Neural cell (in vitro differentiated cells): ENCODE results near the gene JMJD1C. TPM values are rescaled to one million over a fixed set of nuclear protein-coding genes. Genes with fewer than 3 reads are reported as not detected.
"Not testable (repeated sequence)": the region's sequence is repeated elsewhere in the genome, so short reads cannot be mapped to it uniquely, and the experiment has no call there.

Experiments used
- H2AFZ ChIP-seq: fragments of 200-600, 300-800 bp; sonication (generic), shearing (Covaris generic); 2 replicates; pipeline ENCODE4 v1.6.0; 2014; ENCODE audit warnings: low read depth, mild to moderate bottlenecking, antibody characterized with exemption, low read length, moderate library complexity
- H3F3A ChIP-seq: fragments of 200-600 bp; shearing (Covaris generic); 2 replicates; pipeline ENCODE4 v1.6.1; 2016; ENCODE audit warnings: mild to moderate bottlenecking, moderate library complexity, mixed read lengths, antibody characterized with exemption, low read length; ENCODE audit not compliant: insufficient read depth, poor library complexity, severe bottlenecking
- H3K27ac ChIP-seq: fragments of 200-600, 300-800 bp; sonication (generic), shearing (Covaris generic); 2 replicates; pipeline ENCODE4 v1.5.1; 2014; ENCODE audit warnings: mild to moderate bottlenecking, low read length, moderate library complexity
- H3K27me3 ChIP-seq: fragments of 300-800, 200-600 bp; sonication (generic), shearing (Covaris generic); 2 replicates; pipeline ENCODE4 v1.6.0; 2014; ENCODE audit warnings: mild to moderate bottlenecking, low read depth, low read length, moderate library complexity; ENCODE audit not compliant: insufficient read depth
- H3K36me3 ChIP-seq: fragments of 300-800, 200-600 bp; sonication (generic), shearing (Covaris generic); 2 replicates; pipeline ENCODE4 v1.5.1; 2014; ENCODE audit warnings: mild to moderate bottlenecking, antibody characterized with exemption, low read length, moderate library complexity; ENCODE audit not compliant: insufficient read depth
- H3K4me2 ChIP-seq: fragments of 300-800, 200-600 bp; sonication (generic), shearing (Covaris generic); 2 replicates; pipeline ENCODE4 v1.6.0; 2014; ENCODE audit warnings: mild to moderate bottlenecking, low read length
- H3K4me3 ChIP-seq: fragments of 300-800, 200-600 bp; sonication (generic), shearing (Covaris generic); 2 replicates; pipeline ENCODE4 v1.5.1; 2014; ENCODE audit warnings: mild to moderate bottlenecking, low read length, moderate library complexity
- H3K79me2 ChIP-seq: fragments of 200-600 bp; shearing (Covaris generic); replicated peaks from 2 replicates; pipeline ENCODE4 v1.6.0; 2014; ENCODE audit warnings: mild to moderate bottlenecking, low read length, moderate library complexity; ENCODE audit not compliant: insufficient read depth
- H3K9ac ChIP-seq: fragments of 300-800, 200-600 bp; sonication (generic), shearing (Covaris generic); 2 replicates; pipeline ENCODE4 v1.6.1; 2016; ENCODE audit warnings: mild to moderate bottlenecking, low read length, mixed read lengths
- H3K9me2 ChIP-seq: fragments of 200-600 bp; shearing (Covaris generic); 2 replicates; pipeline ENCODE4 v1.6.1; 2016; ENCODE audit warnings: mild to moderate bottlenecking, low read length, mixed read lengths; ENCODE audit not compliant: insufficient read depth
- H3K9me3 ChIP-seq: fragments of 200-600, 300-800 bp; sonication (generic), shearing (Covaris generic); 2 replicates; pipeline ENCODE4 v1.6.1; 2016; ENCODE audit warnings: mild to moderate bottlenecking, mixed run types, low read length, moderate library complexity, mixed read lengths
- H4K20me1 ChIP-seq: fragments of 200-600 bp; shearing (Covaris generic); 2 replicates; pipeline ENCODE4 v1.6.1; 2016; ENCODE audit warnings: mild to moderate bottlenecking, mixed run types; ENCODE audit not compliant: insufficient read depth
- EP300 ChIP-seq: fragments of 450-650 bp; conservative IDR thresholded peaks from 2 replicates; pipeline ENCODE4 v1.6.1; 2014; ENCODE audit warnings: antibody characterized with exemption, mild to moderate bottlenecking, moderate library complexity; ENCODE audit not compliant: poor library complexity, severe bottlenecking
- EZH2 ChIP-seq: fragments of 200-600, 300-800 bp; shearing (Covaris generic), sonication (generic); IDR thresholded peaks from 2 replicates; pipeline ENCODE4 v1.6.1; 2014; ENCODE audit warnings: antibody characterized with exemption, low read length, borderline replicate concordance, mild to moderate bottlenecking; ENCODE audit not compliant: insufficient read depth, poor library complexity, severe bottlenecking
- MXI1 ChIP-seq: fragments of 450-650 bp; conservative IDR thresholded peaks from 2 replicates; pipeline ENCODE4 v1.6.1; 2014; ENCODE audit warnings: antibody characterized with exemption, mild to moderate bottlenecking; ENCODE audit not compliant: poor library complexity, severe bottlenecking
- POLR2AphosphoS5 ChIP-seq: IDR thresholded peaks from 2 replicates; pipeline ENCODE4 v1.6.1; 2012
- RAD21 ChIP-seq: fragments of 450-650 bp; conservative IDR thresholded peaks from 2 replicates; pipeline ENCODE4 v1.6.1; 2014; ENCODE audit warnings: antibody characterized with exemption, mild to moderate bottlenecking, moderate library complexity
- REST ChIP-seq: IDR thresholded peaks from 2 replicates; pipeline ENCODE4 v1.6.1; 2012; ENCODE audit warnings: borderline replicate concordance
- SMC3 ChIP-seq: fragments of 450-650 bp; conservative IDR thresholded peaks from 2 replicates; pipeline ENCODE4 v1.6.1; 2014; ENCODE audit warnings: antibody characterized with exemption, mild to moderate bottlenecking, moderate library complexity; ENCODE audit not compliant: poor library complexity
- TAF1 ChIP-seq: IDR thresholded peaks from 2 replicates; pipeline ENCODE4 v1.6.1; 2012; ENCODE audit warnings: low read depth
- polyA plus RNA-seq: library from polyadenylated mRNA; depleted of rRNA; stranded (reverse); fragments of >200 nt; gene quantifications from 2 replicates; pipeline ENCODE4 v1.2.3, GENCODE V29; 2014
- TF ChIP-seq, protein P1 (sequence below): fragments of 450-650 bp; IDR thresholded peaks from 2 replicates; pipeline ENCODE4 v1.5.1; 2014; ENCODE audit warnings: antibody characterized with exemption, mild to moderate bottlenecking, moderate library complexity; ENCODE audit not compliant: poor library complexity, severe bottlenecking

JMJD1C gene
- polyA plus RNA-seq, 1 donor from 2014 or later: 108 TPM

GRCh38 chr10:63286340-63286739, 179.4 kb downstream of the JMJD1C start:
- peaks cover 5% of the 10 kb centered on the region for H3K79me2 ChIP-seq
- TF ChIP-seq SMC3: no peak
- TF ChIP-seq, protein P1, sequence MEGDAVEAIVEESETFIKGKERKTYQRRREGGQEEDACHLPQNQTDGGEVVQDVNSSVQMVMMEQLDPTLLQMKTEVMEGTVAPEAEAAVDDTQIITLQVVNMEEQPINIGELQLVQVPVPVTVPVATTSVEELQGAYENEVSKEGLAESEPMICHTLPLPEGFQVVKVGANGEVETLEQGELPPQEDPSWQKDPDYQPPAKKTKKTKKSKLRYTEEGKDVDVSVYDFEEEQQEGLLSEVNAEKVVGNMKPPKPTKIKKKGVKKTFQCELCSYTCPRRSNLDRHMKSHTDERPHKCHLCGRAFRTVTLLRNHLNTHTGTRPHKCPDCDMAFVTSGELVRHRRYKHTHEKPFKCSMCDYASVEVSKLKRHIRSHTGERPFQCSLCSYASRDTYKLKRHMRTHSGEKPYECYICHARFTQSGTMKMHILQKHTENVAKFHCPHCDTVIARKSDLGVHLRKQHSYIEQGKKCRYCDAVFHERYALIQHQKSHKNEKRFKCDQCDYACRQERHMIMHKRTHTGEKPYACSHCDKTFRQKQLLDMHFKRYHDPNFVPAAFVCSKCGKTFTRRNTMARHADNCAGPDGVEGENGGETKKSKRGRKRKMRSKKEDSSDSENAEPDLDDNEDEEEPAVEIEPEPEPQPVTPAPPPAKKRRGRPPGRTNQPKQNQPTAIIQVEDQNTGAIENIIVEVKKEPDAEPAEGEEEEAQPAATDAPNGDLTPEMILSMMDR: no peak
- TF ChIP-seq EZH2: no peak
- TF ChIP-seq REST: no peak
- no peak for TF ChIP-seq POLR2AphosphoS5
- TF ChIP-seq EP300: no peak
- TF ChIP-seq RAD21: no peak

DNA sequence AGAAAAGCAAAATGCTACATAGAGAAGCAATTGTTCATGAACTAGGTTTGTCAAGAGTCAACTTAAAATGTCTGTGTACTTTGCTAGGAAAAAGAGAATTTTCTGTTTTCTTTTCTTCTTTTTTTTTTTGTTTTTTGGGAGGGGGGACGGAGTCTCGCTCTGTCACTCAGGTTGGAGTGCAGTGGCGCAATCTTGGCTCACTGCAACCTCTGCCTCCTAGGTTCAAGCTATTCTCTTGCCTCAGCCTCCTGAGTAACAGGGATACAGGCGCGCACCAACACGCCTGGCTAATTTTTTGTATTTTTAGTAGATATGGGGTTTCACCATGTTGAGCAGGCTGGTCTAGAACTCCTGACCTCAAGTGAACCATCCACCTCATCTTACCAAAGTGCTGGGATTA, 181.9 kb downstream of the JMJD1C start:
- H3K27ac ChIP-seq, H3K9me3 ChIP-seq, H3K36me3 ChIP-seq, H2AFZ ChIP-seq, H3K9ac ChIP-seq, H3K27me3 ChIP-seq, H3K4me3 ChIP-seq, H3K9me2 ChIP-seq, H4K20me1 ChIP-seq, H3K79me2 ChIP-seq, H3F3A ChIP-seq, H3K4me2 ChIP-seq: not testable (repeated sequence)

More at GRCh38 chr10:63286340-63286739, 179.4 kb downstream of the JMJD1C start:
- H4K20me1 ChIP-seq: no peaks in the 10 kb centered on the region
- no peak overlapping the region for H3K27ac ChIP-seq
- H3K4me3 ChIP-seq: no peak overlapping the region
- H3F3A ChIP-seq: no peaks in the 10 kb centered on the region
- no peaks in the 10 kb centered on the region for H3K9me3 ChIP-seq
- H2AFZ ChIP-seq: no peak overlapping the region
- H3K9me2 ChIP-seq: no peaks in the 10 kb centered on the region
- no peak overlapping the region for H3K4me2 ChIP-seq
- H3K36me3 ChIP-seq: no peaks in the 10 kb centered on the region
- no peaks in the 10 kb centered on the region for H3K27me3 ChIP-seq
- no peak overlapping the region for H3K9ac ChIP-seq

- H3K9me2 ChIP-seq: no peaks in the 10 kb centered on the region
- H3F3A ChIP-seq: no peaks in the 10 kb centered on the region
- no peaks in the 10 kb centered on the region for H3K27me3 ChIP-seq
- no peak overlapping the region for H2AFZ ChIP-seq
- H3K4me3 ChIP-seq: no peak overlapping the region
- H4K20me1 ChIP-seq: no peaks in the 10 kb centered on the region
- TF ChIP-seq EP300: no peak
- TF ChIP-seq SMC3: no peak
- TF ChIP-seq, protein P1: no peak
- TF ChIP-seq POLR2AphosphoS5: no peak
- no peak for TF ChIP-seq RAD21
- TF ChIP-seq REST: no peak
- TF ChIP-seq EZH2: no peak
- TF ChIP-seq TAF1: no peak
- TF ChIP-seq MXI1: no peak
- H3K27ac ChIP-seq: no peak overlapping the region
- H3K36me3 ChIP-seq: no peaks in the 10 kb centered on the region
- peaks cover 5% of the 10 kb centered on the region for H3K79me2 ChIP-seq
- no peak overlapping the region for H3K4me2 ChIP-seq
- no peaks in the 10 kb centered on the region for H3K9me3 ChIP-seq
- no peak overlapping the region for H3K9ac ChIP-seq
These were observed 182.7 kb downstream of the JMJD1C start for GRCh38 chr10:63283093-63283492.
